Gastrocnemius medialis (tissue), 4 donors: ENCODE measurements around the gene ARHGAP12. TPM values are rescaled to one million over a fixed set of nuclear protein-coding genes. Genes with fewer than 3 reads are reported as not detected.

Experiments used
- ATAC-seq, 2 donors: fragments of 150-250 bp; one replicate each; pipeline ENCODE4 v1.9.1; 2016
- DNase-seq, 2 donors: peaks; one replicate each; pipeline ENCODE4 v3.0.0-alpha.2; 2019
- H3K27ac ChIP-seq, 4 donors: fragments of 200-600 bp; sonication (generic); 1 replicate in 1 of 4; 2 replicates in 3 of 4; pipeline ENCODE4 v1.5.1; 2016 to 2018; ENCODE audit warnings: mild to moderate bottlenecking in 2 of 4, moderate library complexity in 1 of 4
- H3K27me3 ChIP-seq, 3 donors: fragments of 200-600 bp; sonication (generic) in 2 of 3; 1 replicate in 1 of 3; 2 replicates in 2 of 3; pipeline versions ENCODE4 v1.5.1 to v1.6.0; 2016 to 2019; ENCODE audit warnings: mild to moderate bottlenecking in 1 of 3, moderate library complexity in 1 of 3
- H3K36me3 ChIP-seq, 2 donors: fragments of 200-600 bp; sonication (generic) in 1 of 2; one replicate each; pipeline ENCODE4 v1.5.1; 2017 to 2018
- H3K4me1 ChIP-seq, 2 donors: fragments of 200-600 bp; sonication (generic) in 1 of 2; one replicate each; pipeline ENCODE4 v1.5.1; 2016 to 2017; ENCODE audit warnings: mild to moderate bottlenecking in 2 of 2
- H3K4me3 ChIP-seq, 4 donors: fragments of 200-600 bp; sonication (generic) in 3 of 4; 1 replicate in 1 of 4; 2 replicates in 3 of 4; pipeline ENCODE4 v1.5.1; 2016 to 2019; ENCODE audit warnings: mild to moderate bottlenecking in 2 of 4
- H3K9me3 ChIP-seq, 3 donors: fragments of 200-600 bp; sonication (generic) in 2 of 3; 1 replicate in 1 of 3; 2 replicates in 2 of 3; pipeline ENCODE4 v1.5.1; 2016 to 2019
- CTCF ChIP-seq, 5 experiments: fragments of 450-650 bp in 3 of 5; fragments of 200-600 bp in 2 of 5; sonication (generic) in 2 of 5; IDR thresholded peaks in 4 of 5; conservative IDR thresholded peaks in 1 of 5; 1 replicate in 4 of 5; 2 replicates in 1 of 5; pipeline ENCODE4 v1.5.1; 2016 to 2019; ENCODE audit warnings: antibody characterized with exemption in 5 of 5, mild to moderate bottlenecking in 3 of 5, moderate library complexity in 3 of 5
- POLR2A ChIP-seq, 2 donors: fragments of 450-650 bp; IDR thresholded peaks; one replicate each; pipeline ENCODE4 v1.6.1; 2017; ENCODE audit warnings: antibody characterized with exemption in 2 of 2, mild to moderate bottlenecking in 2 of 2, moderate library complexity in 2 of 2
- in situ Hi-C, 4 donors: fragments of 200-750 bp; cut with MboI; loops; one replicate each; pipeline versions ENCODE4 v1.15.0 to v1.8.0; 2017; ENCODE audit warnings: low sequenced_read_pairs in 4 of 4
- intact Hi-C: fragments of 100-400 bp; cut with DNase I; formaldehyde crosslinking; loops from one replicate; pipeline ENCODE4 v1.15.1; 2023; ENCODE audit warnings: low total_unique reads
- total RNA-seq, 4 donors: library from RNA; depleted of rRNA; stranded (reverse); fragments of >200 nt; gene quantifications; one replicate each; pipeline versions ENCODE4 v1.1.0 to v1.2.3, GENCODE V29; 2016

The ARHGAP12 gene
- total RNA-seq, 4 donors from 2014 or later = 17.0 to 34.3 (median 21.6) TPM

GRCh38 chr10:31758495-31758894, 170.1 kb downstream of the ARHGAP12 start:
- intact Hi-C loops (loop anchor here (5.0 kb wide), 2 partner anchors 169 to 726 kb away; partner anchors contain the start of genes ARHGAP12 and ZNF438), in situ Hi-C loops (no loop called here)
- Histone ChIP-seq H3K36me3 (no peaks in the 10 kb centered on the region), H3K4me3 (no peak overlapping the region), H3K27me3 (no peaks in the 10 kb centered on the region), H3K27ac (peak overlapping the region; percentile 95 to 97 (median 96)), H3K4me1 (peaks cover 24 to 37% of the 10 kb centered on the region in 2 donors), H3K9me3 (no peaks in the 10 kb centered on the region)
- no peak for DNase-seq
- no peak for TF ChIP-seq POLR2A (IDR thresholded peaks at IDR 0.05)
- ATAC-seq = no peak

GRCh38 chr10:31757831-31758230, 170.8 kb downstream of the ARHGAP12 start:
- Histone ChIP-seq H3K9me3 (no peaks in the 10 kb centered on the region), H3K36me3 (no peaks in the 10 kb centered on the region), H3K4me3 (no peak overlapping the region), H3K4me1 (peaks cover 24 to 34% of the 10 kb centered on the region in 2 donors), H3K27ac (peak overlapping the region; percentile 95 to 97 (median 96)), H3K27me3 (no peaks in the 10 kb centered on the region)
- intact Hi-C loops = loop anchor here (5.0 kb wide), 2 partner anchors 169 to 726 kb away; partner anchors contain the start of genes ARHGAP12 and ZNF438
- in situ Hi-C loops = no loop called here
- ATAC-seq = no peak
- TF ChIP-seq POLR2A (IDR thresholded peaks at IDR 0.05) (no peak), CTCF (IDR thresholded peaks at IDR 0.05 in 4 of 5, conservative IDR thresholded peaks at IDR 0.05 in 1 of 5) (no peak)
- DNase-seq = no peak

GRCh38 chr10:31757386-31757791, 171.2 kb downstream of the ARHGAP12 start:
- H3K9me3 ChIP-seq = no peaks in the 10 kb centered on the region
- ATAC-seq (no peak), DNase-seq (no peak)
- peak overlapping the region; percentile 95 to 97 (median 96) for H3K27ac ChIP-seq
- H3K36me3 ChIP-seq = no peaks in the 10 kb centered on the region
- intact Hi-C loops (loop anchor here (5.0 kb wide), 2 partner anchors 170 to 725 kb away; partner anchors contain the start of genes ARHGAP12 and ZNF438), in situ Hi-C loops (no loop called here)
- no peaks in the 10 kb centered on the region for H3K27me3 ChIP-seq
- no peak overlapping the region for H3K4me3 ChIP-seq
- peaks cover 24 to 29% of the 10 kb centered on the region in 2 donors for H3K4me1 ChIP-seq
- TF ChIP-seq POLR2A (IDR thresholded peaks at IDR 0.05) = no peak
- no peak for TF ChIP-seq CTCF (IDR thresholded peaks at IDR 0.05 in 4 of 5, conservative IDR thresholded peaks at IDR 0.05 in 1 of 5)

GRCh38 chr10:31756729-31757110, 171.9 kb downstream of the ARHGAP12 start:
- no peak for TF ChIP-seq POLR2A (IDR thresholded peaks at IDR 0.05)
- TF ChIP-seq CTCF (IDR thresholded peaks at IDR 0.05 in 4 of 5, conservative IDR thresholded peaks at IDR 0.05 in 1 of 5) = no peak
- H3K36me3 ChIP-seq = no peaks in the 10 kb centered on the region
- peak overlapping the region; percentile 95 to 97 (median 96) for H3K27ac ChIP-seq
- intact Hi-C loops (loop anchor here (5.0 kb wide), 2 partner anchors 171 to 724 kb away; partner anchors contain the start of genes ARHGAP12 and ZNF438), in situ Hi-C loops (no loop called here)
- peaks cover 24 to 29% of the 10 kb centered on the region in 2 donors for H3K4me1 ChIP-seq
- ATAC-seq = no peak
- no peaks in the 10 kb centered on the region for H3K27me3 ChIP-seq
- no peak for DNase-seq
- no peak overlapping the region for H3K4me3 ChIP-seq
- no peaks in the 10 kb centered on the region for H3K9me3 ChIP-seq

GRCh38 chr10:31756101-31756728, 172.4 kb downstream of the ARHGAP12 start:
- DNase-seq = no peak
- intact Hi-C loops (loop anchor here (5.0 kb wide), 2 partner anchors 171 to 724 kb away; partner anchors contain the start of genes ARHGAP12 and ZNF438), in situ Hi-C loops (no loop called here)
- peaks cover 24 to 27% of the 10 kb centered on the region in 2 donors for H3K4me1 ChIP-seq
- H3K27me3 ChIP-seq = no peaks in the 10 kb centered on the region
- H3K4me3 ChIP-seq = no peak overlapping the region
- ATAC-seq = no peak
- peak overlapping the region; percentile 95 to 97 (median 96) for H3K27ac ChIP-seq
- no peaks in the 10 kb centered on the region for H3K9me3 ChIP-seq
- no peaks in the 10 kb centered on the region for H3K36me3 ChIP-seq
- TF ChIP-seq CTCF (IDR thresholded peaks at IDR 0.05 in 4 of 5, conservative IDR thresholded peaks at IDR 0.05 in 1 of 5) = no peak
- no peak for TF ChIP-seq POLR2A (IDR thresholded peaks at IDR 0.05)
